Upper lobe of right lung (tissue), 1 donor: ENCODE results near the gene MYL5. TPM values are rescaled to one million over a fixed set of nuclear protein-coding genes. Genes with fewer than 3 reads are reported as not detected.

Source experiments
- ATAC-seq: fragments of 200-7000 bp; cut with Tn5 transposase; one replicate; pipeline ENCODE4 v1.9.1; 2020; ENCODE audit warnings: mild to moderate bottlenecking, moderate library complexity
- DNase-seq: peaks from one replicate; pipeline ENCODE4 v3.0.0-alpha.2; 2020
- H3K27ac ChIP-seq: fragments of 200-600 bp; one replicate; pipeline ENCODE4 v1.8.0; 2022
- H3K27me3 ChIP-seq: fragments of 200-600 bp; one replicate; pipeline ENCODE4 v1.8.0; 2022; ENCODE audit warnings: mild to moderate bottlenecking
- H3K36me3 ChIP-seq: fragments of 200-600 bp; one replicate; pipeline ENCODE4 v1.8.0; 2022
- H3K4me1 ChIP-seq: fragments of 200-600 bp; one replicate; pipeline ENCODE4 v1.8.0; 2022
- H3K4me3 ChIP-seq: fragments of 200-600 bp; one replicate; pipeline ENCODE4 v1.8.0; 2022; ENCODE audit warnings: mild to moderate bottlenecking
- H3K9me3 ChIP-seq: fragments of 200-600 bp; one replicate; pipeline ENCODE4 v1.8.0; 2022
- CTCF ChIP-seq: fragments of 200-600 bp; IDR thresholded peaks from one replicate; pipeline ENCODE4 v1.8.0; 2022; ENCODE audit warnings: antibody characterized with exemption
- intact Hi-C: fragments of 100-400 bp; cut with DNase I; formaldehyde crosslinking; loops from one replicate; pipeline ENCODE4 v1.11.0; 2022
- total RNA-seq: library from RNA; stranded (reverse); fragmentation: NEBNext Ultra II Directional; extraction: Animal tissue kit (Norgen Biotek cat#: 25700); gene quantifications from one replicate; pipeline ENCODE4 v1.2.1, GENCODE V29; 2021
- donor health status: DM: no; HTN: yes; CAD: no; lungs with severe emphysema.

Gene MYL5
- total RNA-seq, 1 donor from 2014 or later, result 9.7 TPM

DNA sequence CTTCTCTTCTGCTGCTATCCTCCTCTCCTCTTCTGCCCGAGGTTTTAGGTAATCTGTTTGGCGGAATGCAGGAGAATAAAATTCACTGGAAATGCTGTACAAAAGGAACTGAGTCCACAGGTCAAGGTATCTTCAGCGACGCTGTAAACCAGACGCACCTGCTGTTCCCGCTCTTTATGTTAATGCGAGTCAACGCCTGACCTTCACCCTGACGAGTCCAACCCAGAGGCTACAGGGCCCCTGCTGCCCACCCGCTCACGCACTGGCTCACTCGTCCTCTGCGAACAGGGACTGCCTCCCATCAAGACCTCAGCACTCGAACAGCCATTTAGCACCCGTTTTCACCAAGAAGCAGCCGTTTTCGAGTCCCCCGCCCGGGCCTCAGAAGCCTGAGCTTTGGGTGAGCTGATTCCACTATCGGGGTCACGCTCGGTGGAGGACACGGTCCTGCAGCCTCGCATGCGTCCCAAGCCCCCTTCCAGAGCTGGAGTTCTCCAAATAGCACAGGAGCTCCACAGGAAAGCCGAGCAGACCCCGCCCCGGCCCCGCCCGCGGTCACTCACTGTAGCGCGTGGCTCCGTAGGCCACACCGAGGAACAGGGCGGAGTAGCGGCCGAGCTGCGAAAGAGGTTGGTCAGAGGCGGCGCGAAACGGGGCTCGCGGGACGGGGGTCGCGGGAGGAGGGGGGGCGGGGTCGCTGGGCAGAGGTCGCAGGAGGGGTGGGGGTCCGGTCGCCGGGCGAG lies 822 bp upstream of the MYL5 start:
- intact Hi-C loops, result no loop called here
- ATAC-seq, result peak; percentile 36

GRCh38 chr4:675036-675882 lies 917 bp downstream of the MYL5 start:
- H3K4me1 ChIP-seq, result peaks cover 19% of the 10 kb centered on the region
- H3K9me3 ChIP-seq, result no peaks in the 10 kb centered on the region
- intact Hi-C loops, result no loop called here
- ATAC-seq (peak; percentile 6), DNase-seq (no peak)
- H3K36me3 ChIP-seq, result peaks cover 25% of the 10 kb centered on the region
- no peak for TF ChIP-seq CTCF
- peak overlapping the region; percentile 94 for H3K27ac ChIP-seq
- H3K4me3 ChIP-seq, result peak overlapping the region; percentile 79
- H3K27me3 ChIP-seq, result no peaks in the 10 kb centered on the region

More for the DNA sequence above, 822 bp upstream of the MYL5 start:
- H3K27ac ChIP-seq, result peak overlapping the region; percentile 94
- peak overlapping the region; percentile 79 for H3K4me3 ChIP-seq
- H3K36me3 ChIP-seq, result peaks cover 25% of the 10 kb centered on the region
- no peaks in the 10 kb centered on the region for H3K27me3 ChIP-seq
- H3K4me1 ChIP-seq, result peaks cover 18% of the 10 kb centered on the region
- H3K9me3 ChIP-seq, result no peaks in the 10 kb centered on the region
- TF ChIP-seq CTCF, result no peak
- DNase-seq, result peak; percentile 83

- no peak for TF ChIP-seq CTCF
- Histone ChIP-seq H3K4me1 (peaks cover 29% of the 10 kb centered on the region), H3K27ac (no peak overlapping the region), H3K4me3 (no peak overlapping the region), H3K9me3 (no peaks in the 10 kb centered on the region), H3K36me3 (peaks cover 18% of the 10 kb centered on the region), H3K27me3 (no peaks in the 10 kb centered on the region)
- intact Hi-C loops, result no loop called here
- no peak for ATAC-seq
- no peak for DNase-seq
These were observed 1.9 kb downstream of the MYL5 start for GRCh38 chr4:675980-676870.

DNA sequence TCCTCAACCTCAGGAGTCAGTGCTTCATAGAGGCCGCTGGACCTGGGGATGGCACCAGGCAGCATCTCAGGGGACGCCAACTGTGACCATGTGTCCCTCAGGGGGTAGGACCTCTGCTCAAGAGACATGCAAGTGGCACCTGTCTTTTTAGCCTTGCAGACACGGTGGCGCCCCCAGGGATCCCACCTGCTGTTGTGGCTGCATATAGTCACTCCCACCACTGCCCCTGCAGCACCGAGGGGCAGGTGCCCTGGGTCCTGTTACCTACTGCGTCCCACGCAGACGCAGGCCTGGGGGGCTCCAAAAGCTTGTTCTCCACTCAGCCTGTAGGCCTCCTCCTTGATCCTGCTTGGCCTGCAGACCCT lies 2.5 kb downstream of the MYL5 start:
- ATAC-seq (no peak), DNase-seq (no peak)
- Histone ChIP-seq H3K36me3 (peaks cover 12% of the 10 kb centered on the region), H3K27ac (no peak overlapping the region), H3K27me3 (no peaks in the 10 kb centered on the region), H3K4me3 (no peak overlapping the region), H3K4me1 (peaks cover 30% of the 10 kb centered on the region), H3K9me3 (no peaks in the 10 kb centered on the region)
- TF ChIP-seq CTCF, result no peak
- intact Hi-C loops, result no loop called here

- TF ChIP-seq CTCF, result no peak
- no peak overlapping the region for H3K4me3 ChIP-seq
- H3K27me3 ChIP-seq, result no peaks in the 10 kb centered on the region
- intact Hi-C loops, result no loop called here
- H3K9me3 ChIP-seq, result no peaks in the 10 kb centered on the region
- H3K36me3 ChIP-seq, result peaks cover 4% of the 10 kb centered on the region
- H3K4me1 ChIP-seq, result peaks cover 29% of the 10 kb centered on the region
- ATAC-seq (no peak), DNase-seq (no peak)
- H3K27ac ChIP-seq, result no peak overlapping the region
These were observed 3.3 kb downstream of the MYL5 start for GRCh38 chr4:677431-678293.
